HG03196 (cell line): ENCODE data around the gene FOLR2.
"Not testable (repeated sequence)": the region's sequence is repeated elsewhere in the genome, so short reads cannot be mapped to it uniquely, and the experiment has no call there.

Experiments used
- ATAC-seq: cut with Tn5 transposase; IDR thresholded peaks from one replicate; pipeline ENCODE4 v1.9.1; 2021; ENCODE audit not compliant: unreplicated experiment

FOLR2 gene

DNA sequence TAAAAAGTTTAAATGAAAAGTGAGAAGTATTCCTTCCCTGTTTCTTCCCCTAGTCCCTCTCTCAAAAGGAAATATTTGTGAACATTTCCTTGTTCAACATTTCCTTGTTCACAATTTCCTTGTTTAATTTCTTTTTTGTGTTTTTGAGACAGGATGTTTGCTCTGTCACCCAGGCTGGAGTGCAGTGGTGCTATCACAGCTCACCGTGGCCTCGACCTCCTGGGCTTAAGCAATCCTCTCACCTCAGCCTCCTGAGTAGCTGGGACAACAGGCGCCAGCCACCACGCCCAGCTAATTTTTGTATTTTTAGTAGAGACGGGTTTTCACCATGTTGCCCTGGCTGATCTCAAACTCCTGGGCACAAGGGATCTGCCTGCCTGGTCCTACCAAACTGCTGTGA, 50.4 kb downstream of the FOLR2 start:
- ATAC-seq: not testable (repeated sequence)

DNA sequence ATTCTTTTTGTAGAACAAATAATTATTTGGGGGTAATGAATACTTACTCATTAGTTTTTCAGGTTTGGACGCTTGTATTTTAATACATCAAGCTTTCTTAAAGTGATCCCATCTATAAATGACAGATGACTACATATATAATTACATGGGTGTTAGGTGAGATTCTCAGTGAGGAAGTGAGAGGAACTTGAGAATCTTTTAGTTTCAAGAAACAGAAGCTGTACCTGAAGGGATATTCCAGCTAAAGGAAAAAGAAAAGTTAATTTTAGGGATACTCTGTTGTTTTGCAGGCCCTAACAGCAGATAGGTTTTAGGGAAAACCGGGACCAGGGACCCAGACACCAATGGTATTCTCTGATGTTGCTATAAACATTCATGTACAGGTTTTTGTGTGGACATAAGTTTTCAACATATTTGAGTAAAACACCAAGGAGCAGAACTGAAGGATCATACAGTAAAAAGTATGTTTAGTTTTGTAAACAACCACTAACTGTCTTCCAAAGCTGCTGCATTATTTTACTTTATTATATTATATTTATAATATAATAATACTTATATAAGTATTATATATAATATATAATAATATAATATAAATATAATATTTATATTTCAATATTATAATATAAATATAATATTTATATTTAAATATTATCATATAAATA, 51.5 kb downstream of the FOLR2 start:
- ATAC-seq: no peak
